CD4-positive, alpha-beta T cell treated with Interleukin-17A for 4 hours (primary cell): Measurements from ENCODE around the gene SLC9A9.
"Not testable (repeated sequence)": the region's sequence is repeated elsewhere in the genome, so short reads cannot be mapped to it uniquely, and the experiment has no call there.

ENCODE experiments used
- DNase-seq: peaks from one replicate; pipeline ENCODE4 v3.0.0-alpha.2; 2020; ENCODE audit warnings: mixed read lengths

The SLC9A9 gene

DNA sequence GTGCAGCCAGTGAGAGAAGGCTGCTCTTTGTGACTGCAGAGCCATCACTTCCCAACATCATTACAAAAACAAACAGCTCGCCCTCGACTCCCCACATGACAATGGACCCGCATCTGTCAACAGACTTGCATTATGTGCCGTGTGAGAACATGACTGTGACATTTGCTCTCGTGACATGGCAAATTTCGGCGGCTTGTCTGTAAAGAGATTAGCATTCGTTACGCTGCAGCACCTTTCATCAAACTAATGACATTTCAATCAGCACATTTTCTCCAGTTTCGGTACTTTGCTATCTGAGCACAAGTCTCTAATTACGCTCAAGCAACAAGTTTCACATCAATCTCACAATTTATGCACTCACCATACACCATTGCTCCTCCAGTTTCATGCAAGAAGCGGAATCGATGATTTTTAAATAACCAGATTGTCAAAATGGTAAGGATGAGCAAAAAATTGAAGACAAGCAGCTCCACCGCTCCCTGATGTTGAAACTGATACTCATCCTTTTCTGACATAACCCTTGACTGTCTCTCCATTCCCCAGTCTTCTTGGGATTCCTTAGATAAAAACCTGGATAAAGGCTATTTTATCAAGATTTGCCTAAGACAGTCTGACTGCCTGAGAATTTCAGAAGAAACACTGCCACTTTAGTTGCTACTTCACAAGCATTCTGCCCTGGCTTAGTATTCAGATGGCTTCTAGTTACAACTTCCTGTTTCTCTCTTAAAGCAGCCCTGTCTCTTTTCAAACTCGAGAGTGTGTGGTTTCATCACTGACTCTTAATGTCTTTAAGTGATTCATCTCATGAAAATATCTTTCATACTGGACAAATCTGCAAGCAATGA, at the start of gene SLC9A9:
Gene SLC9A9, minus strand, starts transcription at position 682 of the 845 bp plus-strand sequence. Its CDS starts 146 bp downstream, at position 536.
- DNase-seq, result peak; percentile 43

DNA sequence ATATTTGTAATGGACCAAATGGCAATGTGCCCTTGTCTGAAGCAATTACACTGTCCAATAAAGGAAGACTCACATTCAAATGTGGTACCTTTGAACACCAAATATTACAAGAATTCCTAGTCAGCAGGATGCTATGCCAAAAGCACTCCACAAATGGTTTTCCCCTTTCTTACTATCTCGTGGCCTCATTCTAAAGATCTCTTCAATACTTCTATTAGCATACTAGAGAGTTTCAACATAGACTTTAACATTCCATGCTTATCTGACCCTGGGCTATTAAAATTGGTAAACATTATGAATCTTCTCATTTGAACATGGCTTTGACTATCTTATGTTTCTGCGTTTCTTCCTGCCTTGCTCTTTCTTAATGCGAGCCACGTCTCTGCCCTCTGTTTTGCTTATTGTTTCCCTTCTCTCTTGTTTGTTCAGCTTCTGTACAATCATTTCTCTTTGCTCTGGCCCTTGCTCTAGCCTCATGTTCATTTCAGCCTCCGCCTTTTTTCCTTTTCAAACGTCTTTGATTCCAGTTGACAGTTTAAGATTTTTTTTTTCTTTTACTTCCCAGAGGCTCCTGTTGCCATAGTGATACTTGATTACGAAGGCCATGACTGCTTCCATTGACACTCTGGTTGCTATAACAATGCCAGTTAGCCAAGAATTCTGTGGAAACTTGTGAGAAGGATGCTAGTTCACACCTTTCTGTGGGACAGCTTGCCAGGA, 49.5 kb upstream of the SLC9A9 start:
- DNase-seq, result no peak

DNA sequence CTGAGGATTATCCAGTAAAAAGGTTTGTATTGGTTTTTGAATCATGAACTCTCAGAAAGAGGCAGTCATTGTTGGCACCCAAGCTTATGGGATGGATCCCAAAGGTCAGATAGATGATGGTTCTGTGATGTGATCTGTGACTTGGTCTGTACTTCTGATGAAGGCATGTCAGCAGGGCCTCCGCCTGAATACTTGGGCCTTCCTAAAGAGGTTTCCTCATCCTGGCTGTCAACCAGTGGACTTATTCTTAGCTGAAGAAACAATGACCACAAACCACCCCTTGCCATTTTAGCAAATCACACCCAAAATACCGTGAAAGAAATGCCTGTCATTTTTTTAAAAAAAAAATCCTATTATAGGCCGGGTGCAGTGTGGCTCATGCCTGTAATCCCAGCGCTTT, 48.2 kb upstream of the SLC9A9 start:
- DNase-seq, result no peak

DNA sequence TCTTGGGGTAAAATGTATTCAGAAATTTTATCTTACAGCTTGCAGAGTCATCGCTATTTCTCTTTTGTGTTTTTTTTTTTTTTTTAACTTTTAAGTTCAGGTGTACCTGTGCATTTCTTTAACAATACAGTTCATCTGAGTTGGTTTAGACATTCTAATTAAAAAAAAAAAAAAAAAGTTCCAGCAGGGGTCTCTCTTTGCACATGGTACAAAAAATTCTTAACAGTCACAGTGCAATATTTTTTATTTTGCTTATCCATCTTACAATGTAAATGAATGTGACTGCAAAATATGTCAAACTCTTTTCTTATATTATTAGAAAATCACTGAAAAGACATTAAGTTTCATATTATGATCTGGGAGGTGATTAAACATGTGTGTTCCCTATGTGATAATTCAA, 47.5 kb upstream of the SLC9A9 start:
- no peak for DNase-seq

DNA sequence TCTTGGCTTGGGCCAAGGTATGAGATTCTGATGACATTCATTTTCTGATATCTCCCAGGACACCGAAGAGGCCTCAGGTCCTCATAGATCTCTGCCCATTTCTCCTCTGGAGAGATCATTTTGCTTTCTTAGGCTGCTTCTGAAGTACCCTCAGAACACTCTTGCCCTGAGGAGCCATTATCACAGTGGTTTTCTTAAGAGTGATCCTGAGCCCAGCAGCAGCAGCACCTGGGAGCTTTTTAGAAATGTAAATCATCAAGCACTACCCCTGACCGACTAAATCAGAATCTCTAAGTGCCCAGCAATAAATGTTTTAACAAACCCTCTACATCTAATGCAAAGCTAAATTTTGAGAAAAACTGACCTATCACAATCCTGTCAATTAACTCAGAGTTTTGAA, 40.6 kb upstream of the SLC9A9 start:
- no peak for DNase-seq

DNA sequence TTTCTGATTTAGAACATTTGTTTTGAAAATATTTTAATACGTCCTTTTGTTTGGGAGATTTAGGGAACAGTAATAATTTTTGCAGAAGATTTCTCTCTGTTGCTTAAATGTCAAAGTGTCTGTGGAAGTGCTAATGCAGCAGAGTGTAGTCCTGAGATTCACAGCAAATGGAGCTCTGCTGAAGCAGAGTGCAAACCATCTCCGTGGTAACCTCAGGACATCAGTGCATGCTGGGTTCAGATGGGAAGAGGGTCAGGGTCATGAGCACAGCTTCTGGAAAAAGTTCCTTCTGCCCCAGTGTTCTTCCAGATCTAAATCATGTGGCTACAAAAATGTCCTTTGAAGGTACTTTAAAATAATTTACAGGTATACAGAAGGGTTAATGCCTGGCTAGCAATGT, 39.9 kb upstream of the SLC9A9 start:
- no peak for DNase-seq

DNA sequence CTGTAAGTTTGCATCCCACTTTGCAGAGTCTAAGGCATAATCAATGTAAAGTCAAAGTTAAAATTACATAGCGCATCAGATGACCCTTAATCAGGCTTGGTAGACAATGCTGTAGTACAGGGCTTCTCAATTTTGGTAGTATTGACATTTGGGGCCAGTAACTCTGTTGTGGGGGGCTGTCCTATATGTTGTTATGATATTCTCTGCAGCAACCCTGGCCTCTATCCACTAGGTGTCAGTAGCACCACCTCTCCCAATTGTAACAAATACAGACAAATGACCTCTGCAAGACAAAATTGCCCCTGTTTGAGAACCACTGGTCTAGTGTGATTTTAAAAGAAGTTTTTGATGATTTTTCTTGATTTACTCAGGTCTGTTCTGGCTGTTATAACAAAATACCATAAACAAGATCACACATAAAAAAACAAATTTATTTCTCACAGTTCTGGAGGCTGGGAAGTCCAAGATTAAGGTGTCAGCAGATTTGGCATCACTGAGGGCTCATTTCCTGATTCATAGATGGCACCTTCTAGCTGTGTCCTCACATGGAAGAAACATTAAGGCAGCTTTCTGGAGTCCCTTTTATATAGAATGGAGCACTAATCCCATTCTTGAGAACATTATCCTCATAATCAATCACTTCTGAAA, 37.6 kb upstream of the SLC9A9 start:
- DNase-seq, result peak; percentile 23

DNA sequence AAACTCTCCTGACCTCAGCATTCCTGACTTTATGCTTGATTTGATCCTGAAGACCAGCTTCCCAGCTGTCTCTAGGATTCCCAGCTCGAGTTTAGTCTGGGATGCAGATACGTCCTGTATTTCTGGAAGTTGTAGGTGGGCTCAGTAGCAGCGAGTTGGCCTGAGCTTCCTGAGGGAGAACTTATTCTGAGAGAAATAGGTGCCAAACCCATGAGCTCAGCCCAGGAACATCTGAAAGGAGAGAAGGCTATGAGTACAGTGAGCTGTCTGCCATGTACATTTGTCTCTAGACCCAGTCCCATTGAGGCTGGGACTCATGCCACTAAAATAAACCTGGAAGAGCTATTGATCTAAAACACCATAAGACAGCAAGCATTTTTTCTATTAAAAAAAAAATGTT, 36.6 kb upstream of the SLC9A9 start:
- no peak for DNase-seq

DNA sequence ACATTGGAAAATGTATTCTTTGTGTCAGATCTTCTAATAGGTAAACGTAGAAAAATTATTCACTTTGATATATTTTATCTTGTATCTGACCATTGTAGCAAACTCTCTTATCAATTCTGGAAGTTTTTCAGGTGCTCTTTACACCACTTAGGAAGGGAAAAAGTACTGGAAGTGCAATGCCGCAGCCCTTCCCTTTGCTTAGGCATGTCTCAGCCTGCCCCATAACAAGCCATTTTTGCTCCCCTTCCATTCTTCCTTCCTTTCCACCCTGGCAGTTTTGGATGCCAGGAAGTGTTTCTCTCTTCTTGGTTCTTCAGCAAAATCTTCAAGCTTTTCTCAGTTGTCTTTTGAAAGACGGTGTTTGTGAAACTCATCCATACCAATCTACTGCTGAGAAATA, 34.9 kb upstream of the SLC9A9 start:
- DNase-seq, result no peak

DNA sequence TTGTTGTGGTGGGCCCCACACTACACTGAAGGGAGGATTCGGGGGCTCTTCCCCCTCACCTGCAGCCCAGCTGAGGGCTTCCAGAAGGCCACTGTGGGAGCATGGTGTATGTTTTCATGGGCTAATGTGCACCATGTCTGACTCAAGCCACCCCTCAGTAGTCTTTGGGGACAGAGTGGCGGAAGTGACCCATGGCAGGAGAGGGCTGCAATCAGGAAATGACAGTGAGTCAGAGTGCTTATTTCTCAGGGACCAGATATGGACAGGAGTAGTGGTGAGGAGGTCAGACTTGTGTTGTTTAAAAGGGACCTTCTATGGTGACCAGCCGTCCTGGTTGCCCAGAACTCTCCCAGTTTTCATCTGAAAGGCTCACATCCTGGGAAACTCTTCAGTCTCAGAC, 32.8 kb upstream of the SLC9A9 start:
- no peak for DNase-seq

DNA sequence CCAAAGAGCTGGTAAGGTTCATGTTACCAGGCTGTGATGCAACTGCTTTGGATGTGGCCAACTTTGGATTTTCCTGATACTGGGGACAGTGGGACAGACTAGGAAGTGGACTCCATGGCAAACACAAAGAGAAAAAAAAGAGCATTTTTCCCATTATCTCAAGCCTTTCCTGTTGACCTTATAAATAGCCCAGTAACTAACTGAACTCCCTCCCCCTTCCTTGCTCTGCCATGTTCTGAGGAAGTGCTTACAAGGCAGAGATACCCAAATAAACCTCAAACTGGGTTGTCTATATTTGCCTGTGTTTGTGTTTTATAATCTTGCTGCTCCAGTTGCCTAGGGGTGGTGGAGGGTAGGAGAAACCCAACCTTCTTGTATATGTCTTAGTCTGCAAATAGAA, 27.3 kb upstream of the SLC9A9 start:
- DNase-seq, result no peak

DNA sequence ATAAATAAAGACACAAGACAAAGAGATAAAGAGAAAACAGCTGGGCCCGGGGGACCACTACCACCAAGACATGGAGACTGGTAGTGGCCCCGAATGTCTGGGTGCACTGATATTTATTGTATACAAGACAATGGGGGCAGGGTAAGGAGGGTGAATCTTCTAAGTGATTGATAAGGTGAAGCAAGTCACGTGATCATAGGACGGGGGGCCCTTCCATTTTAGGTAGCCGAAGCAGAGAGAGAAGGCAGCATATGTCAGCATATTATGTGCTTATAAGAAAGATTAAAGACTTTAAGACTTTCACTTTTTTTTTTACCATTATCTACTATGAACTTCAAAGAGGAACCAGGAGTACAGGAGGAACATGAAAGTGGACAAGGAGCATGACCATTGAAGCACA, 25.3 kb upstream of the SLC9A9 start:
- not testable (repeated sequence) for DNase-seq

DNA sequence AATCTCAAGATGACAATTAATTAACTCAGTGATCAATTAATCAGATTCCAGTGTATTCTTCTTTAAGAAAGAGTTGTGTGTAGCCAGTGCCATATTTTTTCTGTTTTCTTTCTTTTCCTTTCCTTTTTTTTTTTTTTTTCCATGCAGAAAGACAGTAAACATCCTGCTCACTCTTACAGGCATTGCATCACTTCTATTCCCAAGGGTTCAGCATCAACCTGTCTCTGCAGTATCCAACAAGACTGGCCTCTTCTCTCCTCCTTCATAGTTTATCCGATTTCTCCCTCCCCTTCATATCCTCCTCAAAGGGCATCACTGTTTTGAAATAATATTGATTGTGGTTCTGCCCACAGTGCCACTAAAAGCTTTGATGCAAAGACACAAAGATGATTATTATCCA, 17.0 kb upstream of the SLC9A9 start:
- no peak for DNase-seq

DNA sequence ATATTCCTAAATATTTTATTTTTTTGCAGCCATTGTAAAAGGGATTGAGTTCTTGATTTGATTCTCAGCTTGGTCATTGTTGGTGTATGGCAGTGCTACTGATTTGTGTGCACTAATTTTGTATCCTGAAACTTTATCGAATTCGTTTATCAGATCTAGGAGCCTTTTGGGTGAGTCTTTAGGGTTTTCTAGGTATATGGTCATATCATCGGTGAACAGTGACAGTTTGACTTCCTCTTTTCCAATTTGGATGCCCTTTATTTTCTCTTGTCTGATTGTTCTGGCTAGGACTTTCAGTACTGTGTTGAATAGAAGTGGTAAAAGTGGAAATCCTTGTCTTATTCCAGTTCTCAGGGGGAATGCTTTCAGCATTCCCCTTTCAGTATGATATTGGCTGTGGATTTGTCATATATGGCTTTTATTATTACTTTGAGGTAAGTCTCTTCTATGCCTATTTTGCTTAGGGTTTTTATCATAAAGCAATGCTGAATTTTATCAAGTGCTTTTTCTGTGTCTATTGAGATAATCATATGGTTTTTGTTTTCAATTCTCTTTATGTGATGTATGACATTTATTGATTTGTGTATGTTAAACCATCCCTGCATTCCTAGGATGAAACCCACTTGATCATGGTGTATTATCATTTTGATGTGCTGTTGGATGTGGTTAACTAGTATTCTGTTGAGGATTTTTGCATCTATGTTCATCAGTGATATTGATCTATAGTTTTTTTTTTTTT, 11.4 kb upstream of the SLC9A9 start:
- no peak for DNase-seq

DNA sequence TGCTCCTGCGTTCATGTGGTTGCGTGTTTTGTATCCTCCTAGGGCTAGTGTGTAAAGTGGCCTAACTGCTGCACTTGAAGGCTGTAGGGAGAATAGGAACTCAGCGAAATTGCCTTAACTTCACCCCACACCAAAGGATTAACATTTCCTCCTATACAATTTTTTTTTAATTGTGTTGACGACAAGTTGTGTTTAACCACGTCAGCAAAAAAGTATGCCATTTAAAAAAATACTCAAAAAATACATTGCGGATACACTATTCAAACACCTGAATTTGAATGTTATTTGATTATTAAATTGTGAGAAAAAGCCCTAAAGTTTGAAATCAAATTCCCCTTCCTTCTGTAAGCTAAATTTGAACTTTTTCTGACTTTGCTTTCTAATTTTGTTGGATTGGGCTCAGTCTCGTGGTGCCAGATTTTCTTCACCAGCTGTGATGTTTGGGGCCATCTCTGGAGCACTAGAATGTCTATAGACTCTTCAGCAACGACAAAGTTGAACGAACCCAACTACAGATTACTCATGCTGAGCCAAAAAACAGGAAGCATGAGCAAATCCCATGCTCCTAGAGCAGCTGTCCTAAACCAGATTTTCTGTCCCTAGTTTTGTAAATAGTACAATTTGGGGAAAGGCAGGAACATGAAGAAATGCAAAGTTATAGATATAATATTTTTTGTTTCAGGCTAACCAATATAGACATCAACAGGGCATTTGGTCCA, 8.1 kb upstream of the SLC9A9 start:
- no peak for DNase-seq

DNA sequence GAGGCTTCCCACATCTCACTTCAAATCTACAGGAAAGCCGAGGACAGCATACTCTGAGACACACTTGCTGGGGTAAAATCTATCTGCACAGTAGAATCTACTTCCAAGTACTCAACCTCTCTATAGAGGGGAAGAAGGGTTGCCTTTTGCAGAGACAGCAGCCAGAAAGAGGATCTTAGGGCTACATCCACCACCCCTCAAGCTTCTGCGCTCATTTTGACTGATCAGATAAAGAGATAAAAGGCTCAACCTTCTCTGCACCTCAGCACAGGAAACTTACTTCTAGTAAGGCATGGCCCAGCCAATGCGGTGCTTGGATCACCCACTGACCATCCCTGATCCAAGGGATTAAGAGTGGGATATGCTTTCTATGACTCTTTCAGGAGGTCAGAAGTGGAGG, 6.9 kb upstream of the SLC9A9 start:
- peak; percentile 13 for DNase-seq

DNA sequence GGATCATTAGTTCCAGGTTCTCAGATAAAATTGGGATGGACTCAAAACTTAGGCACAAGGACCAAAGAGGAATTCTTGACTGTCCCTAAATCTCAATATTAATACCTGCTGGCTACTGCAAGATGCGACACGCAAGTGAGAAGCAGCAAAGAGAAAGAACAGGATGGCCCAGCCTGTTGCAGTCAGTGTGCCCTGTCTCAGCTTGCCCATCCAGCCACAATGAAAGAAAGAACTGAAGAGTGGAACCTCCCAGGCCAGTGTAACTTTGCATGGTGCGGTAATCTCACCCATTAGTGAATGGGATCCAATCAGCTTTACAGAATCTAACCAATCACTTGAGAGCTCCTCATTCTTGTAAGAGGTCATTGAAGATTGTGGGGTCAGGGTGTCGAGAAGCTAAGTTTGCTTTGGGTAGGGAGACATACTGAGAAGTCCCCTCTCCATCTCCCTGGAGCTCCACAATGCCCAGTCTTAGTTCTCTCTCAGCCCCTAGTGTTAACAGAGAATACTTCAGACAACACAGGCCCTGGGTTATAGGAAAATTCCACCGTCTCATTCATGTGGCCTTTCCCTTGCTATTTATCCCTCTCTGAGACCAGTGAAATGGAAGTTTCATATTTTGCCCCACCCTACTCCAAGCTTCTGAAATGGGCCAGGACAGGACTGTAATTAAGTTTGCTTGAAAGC, 3.2 kb upstream of the SLC9A9 start:
- no peak for DNase-seq

DNA sequence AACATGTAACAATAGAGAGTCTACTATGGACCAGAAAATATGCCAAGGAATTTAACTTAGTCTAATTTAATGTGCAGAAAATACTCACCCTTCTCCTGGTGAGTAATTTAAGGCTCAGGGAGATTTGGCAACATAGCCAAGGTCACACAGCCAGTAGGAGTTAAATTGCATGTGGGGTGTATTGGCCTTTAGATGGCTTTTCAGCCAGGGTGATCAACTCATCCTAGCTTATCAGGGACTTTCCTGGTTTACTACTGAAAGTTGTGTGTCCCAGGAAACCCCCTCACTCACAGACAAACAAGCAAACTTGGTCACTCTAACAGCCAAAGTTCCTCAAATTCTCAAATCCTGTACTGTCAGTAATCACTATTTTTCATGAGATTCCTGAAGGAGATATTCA, 2.6 kb upstream of the SLC9A9 start:
- DNase-seq, result no peak

DNA sequence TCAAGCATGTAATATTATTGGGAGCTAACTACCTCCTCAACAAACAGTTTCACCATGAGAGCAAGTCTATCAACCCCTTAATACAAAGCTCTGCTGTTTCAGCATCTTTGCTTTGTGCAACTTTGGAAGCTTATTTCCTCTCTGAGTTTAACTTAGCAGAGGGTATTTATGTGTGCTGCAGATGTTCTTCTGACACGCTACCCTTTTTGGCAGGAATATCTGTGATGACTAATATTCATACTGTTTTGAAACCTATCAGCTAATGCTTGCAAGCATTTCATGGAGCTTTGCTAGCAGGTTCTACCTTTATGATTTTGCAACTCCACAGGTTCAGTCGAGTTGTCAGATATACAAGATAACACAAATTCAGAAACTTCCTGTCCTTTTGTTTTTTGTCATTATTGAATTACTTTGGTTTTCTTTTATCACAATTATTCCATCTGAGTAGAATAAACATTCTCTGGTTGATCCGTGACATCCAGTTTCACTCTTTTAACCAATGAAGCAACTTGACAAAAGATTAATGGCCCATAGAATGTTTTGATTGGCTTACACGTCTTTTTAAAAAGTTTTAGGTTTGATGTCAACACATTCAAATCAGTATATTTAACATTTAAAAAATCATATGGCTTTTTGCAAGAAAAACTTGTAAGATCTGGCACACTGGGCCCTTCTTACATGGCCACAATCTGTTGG, 1.7 kb upstream of the SLC9A9 start:
- DNase-seq, result no peak

DNA sequence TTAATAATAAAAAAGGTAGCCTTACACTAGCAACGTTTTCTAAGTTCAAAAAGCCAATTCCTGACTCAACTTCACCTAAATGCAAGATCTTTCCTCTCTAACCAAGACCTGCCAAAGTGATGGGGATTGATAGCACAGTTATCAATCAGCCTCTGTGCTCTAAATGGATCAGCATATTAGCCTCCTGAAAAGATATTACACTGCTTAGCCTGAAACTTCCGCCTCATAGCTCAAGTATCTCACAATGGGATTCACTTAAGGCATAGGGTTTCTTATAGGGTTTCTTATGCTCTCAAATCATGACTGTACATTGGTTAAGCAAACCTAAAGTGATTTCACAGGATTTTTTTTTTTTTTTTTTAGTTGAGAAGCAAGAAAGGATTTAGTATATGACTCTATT, 436 bp upstream of the SLC9A9 start:
- DNase-seq, result no peak

DNA sequence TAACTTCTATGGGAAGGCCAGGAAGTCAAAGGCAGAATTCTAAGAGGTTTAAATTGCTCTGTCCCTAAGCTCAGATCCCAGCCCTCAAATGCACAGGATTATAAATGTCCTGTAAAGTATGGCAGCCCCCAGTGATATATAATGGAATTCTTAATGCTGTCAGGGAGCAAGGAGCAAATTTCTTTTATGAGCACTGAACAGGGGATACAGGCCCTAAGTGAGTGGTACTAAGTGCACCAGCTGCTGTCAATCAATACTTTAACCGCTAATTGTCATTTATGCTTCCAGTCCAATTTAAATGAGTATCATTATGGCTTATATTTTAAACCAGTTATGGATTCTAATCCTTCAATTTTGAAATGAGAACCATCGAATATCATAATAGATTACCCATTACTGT, 4.7 kb downstream of the SLC9A9 start:
- DNase-seq, result no peak
